ENCODE results near the gene ADH7.

ADH7 gene

GRCh38 chr4:99408346-99408745 is 26.8 kb downstream of the ADH7 start:
- TF ChIP-seq SPI1 (IDR thresholded peaks at IDR 0.05; ENCODE audit: low read depth, low read length): no peak
- no peak for TF ChIP-seq POLR2A (IDR thresholded peaks at IDR 0.05; ENCODE audit: low read depth, low read length)
- no peak for TF ChIP-seq POU2F2 (IDR thresholded peaks at IDR 0.05; ENCODE audit: low read depth, low read length)
- TF ChIP-seq TAF1 (IDR thresholded peaks at IDR 0.05; ENCODE audit: low read depth, low read length): no peak
- no peak for TF ChIP-seq PAX5 (IDR thresholded peaks at IDR 0.05; ENCODE audit: insufficient read depth, low read length, severe bottlenecking)
- TF ChIP-seq POLR2AphosphoS5 (IDR thresholded peaks at IDR 0.05; ENCODE audit: low read depth, low read length): no peak
- DNase-seq (ENCODE audit: insufficient read length, low spot score): no peak

GRCh38 chr4:99405433-99406115 is 29.6 kb downstream of the ADH7 start:
- peak; percentile 87 for FAIRE-seq
- DNase-seq (ENCODE audit: insufficient read length, low spot score): no peak
- TF ChIP-seq SPI1 (IDR thresholded peaks at IDR 0.05; ENCODE audit: low read depth, low read length) (no peak), TAF1 (IDR thresholded peaks at IDR 0.05; ENCODE audit: low read depth, low read length) (no peak), POU2F2 (IDR thresholded peaks at IDR 0.05; ENCODE audit: low read depth, low read length) (no peak)

More at GRCh38 chr4:99408346-99408745, 26.8 kb downstream of the ADH7 start:
- FAIRE-seq: no peak

- DNase-seq (ENCODE audit: insufficient read length, low spot score) (peak; percentile 11), FAIRE-seq (peak; percentile 81)
- TF ChIP-seq SPI1 (IDR thresholded peaks at IDR 0.05; ENCODE audit: low read depth, low read length) (peak; percentile 88), TAF1 (IDR thresholded peaks at IDR 0.05; ENCODE audit: low read depth, low read length) (no peak), POLR2A (IDR thresholded peaks at IDR 0.05; ENCODE audit: low read depth, low read length) (no peak)
These were observed 30.4 kb downstream of the ADH7 start for GRCh38 chr4:99404595-99405287.

GRCh38 chr4:99403380-99404184 is 31.6 kb downstream of the ADH7 start:
- DNase-seq (ENCODE audit: insufficient read length, low spot score) (no peak), FAIRE-seq (peak; percentile 64)
- TF ChIP-seq POLR2AphosphoS5 (IDR thresholded peaks at IDR 0.05; ENCODE audit: low read depth, low read length): no peak
- no peak for TF ChIP-seq POU2F2 (IDR thresholded peaks at IDR 0.05; ENCODE audit: low read depth, low read length)
- TF ChIP-seq TAF1 (IDR thresholded peaks at IDR 0.05; ENCODE audit: low read depth, low read length): no peak
- no peak for TF ChIP-seq POLR2A (IDR thresholded peaks at IDR 0.05; ENCODE audit: low read depth, low read length)
- TF ChIP-seq SPI1 (IDR thresholded peaks at IDR 0.05; ENCODE audit: low read depth, low read length): no peak
- TF ChIP-seq PAX5 (IDR thresholded peaks at IDR 0.05; ENCODE audit: insufficient read depth, low read length, severe bottlenecking): no peak

- no peak for TF ChIP-seq POU2F2 (IDR thresholded peaks at IDR 0.05; ENCODE audit: low read depth, low read length)
- TF ChIP-seq SPI1 (IDR thresholded peaks at IDR 0.05; ENCODE audit: low read depth, low read length): peak; percentile 29; the same call in 1 of the 2 replicates
- FAIRE-seq: peak; percentile 16
- DNase-seq (ENCODE audit: insufficient read length, low spot score): no peak
These were observed 32.4 kb downstream of the ADH7 start for GRCh38 chr4:99402765-99403164.

- DNase-seq (ENCODE audit: insufficient read length, low spot score) (no peak), FAIRE-seq (no peak)
These were observed 34.3 kb downstream of the ADH7 start for GRCh38 chr4:99400831-99401230.

GRCh38 chr4:99399017-99399416 is 36.1 kb downstream of the ADH7 start:
- no peak for TF ChIP-seq POLR2AphosphoS5 (IDR thresholded peaks at IDR 0.05; ENCODE audit: low read depth, low read length)
- TF ChIP-seq POU2F2 (IDR thresholded peaks at IDR 0.05; ENCODE audit: low read depth, low read length): no peak
- TF ChIP-seq SPI1 (IDR thresholded peaks at IDR 0.05; ENCODE audit: low read depth, low read length): no peak
- no peak for TF ChIP-seq POLR2A (IDR thresholded peaks at IDR 0.05; ENCODE audit: low read depth, low read length)
- no peak for TF ChIP-seq PAX5 (IDR thresholded peaks at IDR 0.05; ENCODE audit: insufficient read depth, low read length, severe bottlenecking)
- TF ChIP-seq TAF1 (IDR thresholded peaks at IDR 0.05; ENCODE audit: low read depth, low read length): no peak
- FAIRE-seq: no peak
- no peak for DNase-seq (ENCODE audit: insufficient read length, low spot score)

More at GRCh38 chr4:99400831-99401230, 34.3 kb downstream of the ADH7 start:
- TF ChIP-seq POLR2A (IDR thresholded peaks at IDR 0.05; ENCODE audit: low read depth, low read length): no peak
- TF ChIP-seq SPI1 (IDR thresholded peaks at IDR 0.05; ENCODE audit: low read depth, low read length): no peak
- no peak for TF ChIP-seq TAF1 (IDR thresholded peaks at IDR 0.05; ENCODE audit: low read depth, low read length)
- no peak for TF ChIP-seq POLR2AphosphoS5 (IDR thresholded peaks at IDR 0.05; ENCODE audit: low read depth, low read length)
- TF ChIP-seq PAX5 (IDR thresholded peaks at IDR 0.05; ENCODE audit: insufficient read depth, low read length, severe bottlenecking): no peak
- no peak for TF ChIP-seq POU2F2 (IDR thresholded peaks at IDR 0.05; ENCODE audit: low read depth, low read length)

GRCh38 chr4:99395595-99396364 is 39.4 kb downstream of the ADH7 start:
- DNase-seq (ENCODE audit: insufficient read length, low spot score) (no peak), FAIRE-seq (no peak)

GRCh38 chr4:99394896-99395295 is 40.2 kb downstream of the ADH7 start:
- no peak for FAIRE-seq
- no peak for TF ChIP-seq PAX5 (IDR thresholded peaks at IDR 0.05; ENCODE audit: insufficient read depth, low read length, severe bottlenecking)
- no peak for DNase-seq (ENCODE audit: insufficient read length, low spot score)

More at GRCh38 chr4:99395595-99396364, 39.4 kb downstream of the ADH7 start:
- no peak for TF ChIP-seq POLR2A (IDR thresholded peaks at IDR 0.05; ENCODE audit: low read depth, low read length)
